Fibroblast of lung (primary cell): ENCODE results near the gene HECTD4. TPM values are rescaled to one million over a fixed set of nuclear protein-coding genes. Genes with fewer than 3 reads are reported as not detected.

Experiments
- DNase-seq, 2 donors: peaks; one replicate each; pipeline versions ENCODE4 v3.0.0 to v3.0.0-alpha.2; 2010; ENCODE audit warnings: low read depth in 2 of 2
- H2AFZ ChIP-seq: 2 replicates; pipeline ENCODE4 v1.5.1; 2012; ENCODE audit warnings: low read length, control low read depth, inconsistent platforms
- H3K27ac ChIP-seq: 2 replicates; pipeline ENCODE4 v1.5.1; 2011; ENCODE audit warnings: low read length, control low read depth; ENCODE audit not compliant: insufficient read depth
- H3K27me3 ChIP-seq: 2 replicates; pipeline ENCODE4 v1.5.1; 2011; ENCODE audit warnings: mild to moderate bottlenecking, low read length; ENCODE audit not compliant: control insufficient read depth, insufficient read depth
- H3K36me3 ChIP-seq: 2 replicates; pipeline ENCODE4 v1.5.1; 2011; ENCODE audit warnings: low read length; ENCODE audit not compliant: control insufficient read depth, insufficient read depth
- H3K4me1 ChIP-seq: 2 replicates; pipeline ENCODE4 v1.5.1; 2011; ENCODE audit warnings: low read length; ENCODE audit not compliant: control insufficient read depth, insufficient read depth; ENCODE audit errors: extremely low read depth
- H3K4me2 ChIP-seq: 2 replicates; pipeline ENCODE4 v1.5.1; 2011; ENCODE audit warnings: low read length, control low read depth; ENCODE audit not compliant: insufficient read depth; ENCODE audit errors: extremely low read depth
- H3K4me3 ChIP-seq, 4 experiments: fragments of 200-600 bp in 1 of 4; sonication (generic) in 1 of 4; replicated peaks in 1 of 4; 2 replicates each; pipeline ENCODE4 v1.5.1; 2011 to 2016; ENCODE audit warnings: low read length in 4 of 4, low read depth in 3 of 4, mild to moderate bottlenecking in 3 of 4, control low read depth in 2 of 4, inconsistent platforms in 1 of 4, mixed read lengths in 1 of 4; ENCODE audit not compliant: insufficient read depth in 1 of 4; ENCODE audit errors: control extremely low read depth in 1 of 4
- H3K79me2 ChIP-seq: 2 replicates; pipeline ENCODE4 v1.5.1; 2012; ENCODE audit warnings: mild to moderate bottlenecking, low read length, inconsistent platforms; ENCODE audit not compliant: control insufficient read depth, insufficient read depth
- H3K9ac ChIP-seq: 2 replicates; pipeline ENCODE4 v1.5.1; 2011; ENCODE audit warnings: mild to moderate bottlenecking, low read length, control low read depth; ENCODE audit not compliant: insufficient read depth
- H3K9me3 ChIP-seq: 2 replicates; pipeline ENCODE4 v1.5.1; 2012; ENCODE audit warnings: low read depth, low read length; ENCODE audit not compliant: control insufficient read depth, insufficient read depth
- H4K20me1 ChIP-seq: 2 replicates; pipeline ENCODE4 v1.5.1; 2011; ENCODE audit warnings: low read length; ENCODE audit not compliant: control insufficient read depth, insufficient read depth; ENCODE audit errors: extremely low read depth
- EZH2 ChIP-seq: IDR thresholded peaks from 2 replicates; pipeline ENCODE4 v1.5.1; 2012; ENCODE audit warnings: low read length, control low read depth, mild to moderate bottlenecking; ENCODE audit errors: missing control alignments
- polyA plus RNA-seq, 2 donors: library from polyadenylated mRNA; depleted of rRNA in 1 of 2; stranded (reverse) in 1 of 2; unstranded in 1 of 2; fragments of >200 nt; gene quantifications; 2 replicates each; pipeline ENCODE4 v1.2.1, GENCODE V29; 2011 to 2012; ENCODE audit warnings: missing spikeins in 1 of 2
- total RNA-seq: library from RNA; depleted of rRNA; stranded (reverse); fragments of >200 nt; gene quantifications from 2 replicates; pipeline ENCODE4 v1.2.1, GENCODE V29; 2014
- TF ChIP-seq, protein P1 (sequence below), 2 donors: IDR thresholded peaks in 1 of 2; conservative IDR thresholded peaks in 1 of 2; 1 replicate in 1 of 2; 2 replicates in 1 of 2; pipeline ENCODE4 v1.5.1; 2011 to 2012; ENCODE audit warnings: low read length in 2 of 2, control low read depth in 1 of 2, inconsistent platforms in 1 of 2, low read depth in 1 of 2, mild to moderate bottlenecking in 1 of 2

HECTD4 gene
- total and polyA plus RNA-seq, 2 donors (not counting 1 experiment from before 2014, with no cell fraction given): 5.1 to 31.7 TPM

DNA sequence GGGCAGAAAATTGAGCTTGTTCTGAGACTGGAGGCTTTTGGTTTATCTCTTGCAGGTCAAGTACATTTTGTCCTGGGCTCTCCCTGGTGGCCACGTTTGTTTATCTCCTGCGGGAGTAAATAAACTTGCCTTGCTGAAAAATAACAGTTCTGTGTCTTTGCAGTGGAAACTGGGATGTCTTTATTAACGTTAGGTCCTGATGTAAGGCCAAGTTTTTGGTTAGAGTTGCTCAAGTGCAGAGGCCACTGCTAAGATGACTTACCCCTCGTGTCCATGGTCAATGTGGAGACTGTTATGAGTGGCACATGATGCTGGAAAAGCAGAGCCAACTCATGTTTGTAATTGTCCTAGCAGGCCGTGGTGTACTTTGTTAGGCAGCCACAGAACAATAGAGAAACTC, 40.3 kb upstream of the HECTD4 start:
- TF ChIP-seq, protein P1, sequence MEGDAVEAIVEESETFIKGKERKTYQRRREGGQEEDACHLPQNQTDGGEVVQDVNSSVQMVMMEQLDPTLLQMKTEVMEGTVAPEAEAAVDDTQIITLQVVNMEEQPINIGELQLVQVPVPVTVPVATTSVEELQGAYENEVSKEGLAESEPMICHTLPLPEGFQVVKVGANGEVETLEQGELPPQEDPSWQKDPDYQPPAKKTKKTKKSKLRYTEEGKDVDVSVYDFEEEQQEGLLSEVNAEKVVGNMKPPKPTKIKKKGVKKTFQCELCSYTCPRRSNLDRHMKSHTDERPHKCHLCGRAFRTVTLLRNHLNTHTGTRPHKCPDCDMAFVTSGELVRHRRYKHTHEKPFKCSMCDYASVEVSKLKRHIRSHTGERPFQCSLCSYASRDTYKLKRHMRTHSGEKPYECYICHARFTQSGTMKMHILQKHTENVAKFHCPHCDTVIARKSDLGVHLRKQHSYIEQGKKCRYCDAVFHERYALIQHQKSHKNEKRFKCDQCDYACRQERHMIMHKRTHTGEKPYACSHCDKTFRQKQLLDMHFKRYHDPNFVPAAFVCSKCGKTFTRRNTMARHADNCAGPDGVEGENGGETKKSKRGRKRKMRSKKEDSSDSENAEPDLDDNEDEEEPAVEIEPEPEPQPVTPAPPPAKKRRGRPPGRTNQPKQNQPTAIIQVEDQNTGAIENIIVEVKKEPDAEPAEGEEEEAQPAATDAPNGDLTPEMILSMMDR (conservative IDR thresholded peaks at IDR 0.05 in 1 of 2, IDR thresholded peaks at IDR 0.05 in 1 of 2; ENCODE audit: low read depth in 1 of 2, low read length in 2 of 2): no peak
- no peak for TF ChIP-seq EZH2
- Histone ChIP-seq H3K4me1 (peaks cover 4% of the 10 kb centered on the region), H3K4me3 (no peak overlapping the region), H3K27me3 (no peaks in the 10 kb centered on the region), H3K27ac (no peak overlapping the region), H3K4me2 (peak overlapping the region; percentile 32), H3K36me3 (no peaks in the 10 kb centered on the region), H4K20me1 (no peaks in the 10 kb centered on the region), H3K9me3 (no peaks in the 10 kb centered on the region), H3K79me2 (peaks cover 76% of the 10 kb centered on the region), H2AFZ (no peak overlapping the region), H3K9ac (no peak overlapping the region)
- DNase-seq: peak in 1 of 2 donors; percentile 40

DNA sequence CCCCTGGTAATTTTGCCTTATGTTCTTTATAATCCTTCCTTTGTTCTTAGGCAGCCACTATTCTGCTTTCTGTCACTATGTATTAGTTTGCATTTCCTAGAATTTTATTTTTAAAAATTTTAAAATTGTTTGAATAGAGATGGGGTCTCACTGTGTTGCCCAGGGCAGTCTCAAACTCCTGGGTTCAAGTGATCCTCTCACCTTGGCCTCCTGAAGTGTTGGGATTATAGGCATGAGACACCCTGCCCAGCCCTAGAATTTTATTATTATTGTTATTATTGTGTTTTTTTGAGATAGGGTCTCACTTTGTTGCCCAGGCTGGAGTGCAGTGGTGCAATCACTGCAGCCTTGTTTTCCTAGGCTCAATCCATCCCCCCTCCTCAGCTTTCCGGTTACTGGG, 39.1 kb upstream of the HECTD4 start:
- Histone ChIP-seq H3K36me3 (no peaks in the 10 kb centered on the region), H3K9ac (no peak overlapping the region), H3K27me3 (no peaks in the 10 kb centered on the region), H3K4me1 (peaks cover 4% of the 10 kb centered on the region), H3K4me2 (no peak overlapping the region), H2AFZ (no peak overlapping the region), H3K4me3 (no peak overlapping the region), H3K79me2 (peaks cover 69% of the 10 kb centered on the region), H3K27ac (no peak overlapping the region), H3K9me3 (no peaks in the 10 kb centered on the region), H4K20me1 (no peaks in the 10 kb centered on the region)
- DNase-seq: no peak
- TF ChIP-seq, protein P1 (conservative IDR thresholded peaks at IDR 0.05 in 1 of 2, IDR thresholded peaks at IDR 0.05 in 1 of 2; ENCODE audit: low read depth in 1 of 2, low read length in 2 of 2): no peak
- TF ChIP-seq EZH2: no peak

DNA sequence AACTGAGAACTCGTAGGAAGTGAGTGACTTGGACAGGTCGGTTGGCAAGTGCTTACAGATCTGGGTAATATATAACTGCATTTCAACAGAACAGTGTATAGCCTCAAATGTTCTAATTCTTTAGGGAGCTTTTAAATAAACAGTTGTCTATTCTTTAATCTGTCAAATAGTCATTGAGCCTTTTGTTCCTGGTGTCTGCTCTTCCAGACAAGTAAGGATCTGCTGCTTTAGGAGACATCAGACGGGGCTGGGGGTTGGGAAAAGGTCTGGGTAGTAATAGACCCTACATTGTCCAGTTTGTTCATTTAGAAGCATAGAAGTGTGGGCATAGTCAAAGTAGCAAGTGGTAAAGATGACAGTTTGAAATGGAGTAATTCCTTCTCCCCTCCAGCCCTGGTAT, 38.5 kb upstream of the HECTD4 start:
- Histone ChIP-seq H2AFZ (no peak overlapping the region), H4K20me1 (no peaks in the 10 kb centered on the region), H3K4me3 (no peak overlapping the region), H3K79me2 (peaks cover 63% of the 10 kb centered on the region), H3K36me3 (no peaks in the 10 kb centered on the region), H3K9ac (no peak overlapping the region), H3K4me2 (no peak overlapping the region), H3K27ac (no peak overlapping the region), H3K9me3 (no peaks in the 10 kb centered on the region), H3K27me3 (no peaks in the 10 kb centered on the region), H3K4me1 (peaks cover 4% of the 10 kb centered on the region)
- DNase-seq: no peak
- no peak for TF ChIP-seq EZH2
- TF ChIP-seq, protein P1 (conservative IDR thresholded peaks at IDR 0.05 in 1 of 2, IDR thresholded peaks at IDR 0.05 in 1 of 2; ENCODE audit: low read depth in 1 of 2, low read length in 2 of 2): no peak
